Right cardiac atrium (tissue), 5 donors: ENCODE measurements around the gene ZC3H8. TPM values are rescaled to one million over a fixed set of nuclear protein-coding genes. Genes with fewer than 3 reads are reported as not detected.
"Not testable (repeated sequence)": the region's sequence is repeated elsewhere in the genome, so short reads cannot be mapped to it uniquely, and the experiment has no call there.

Source experiments
- ATAC-seq, 2 donors: fragments of 200-7000 bp; cut with Tn5 transposase; one replicate each; pipeline versions ENCODE4 v1.8.0 to v1.9.1; 2020; ENCODE audit warnings: moderate library complexity in 2 of 2, mild to moderate bottlenecking in 1 of 2
- DNase-seq, 3 donors: peaks; one replicate each; pipeline ENCODE4 v3.0.0-alpha.2; 2020
- H3K27ac ChIP-seq: one replicate; pipeline ENCODE4 v1.5.1; 2013; ENCODE audit warnings: mild to moderate bottlenecking, low read length, control low read depth, moderate library complexity
- H3K27me3 ChIP-seq: one replicate; pipeline ENCODE4 v1.6.1; 2013; ENCODE audit not compliant: control insufficient read depth, insufficient read depth
- H3K4me1 ChIP-seq: one replicate; pipeline ENCODE4 v1.6.1; 2013; ENCODE audit warnings: low read length; ENCODE audit not compliant: control insufficient read depth, insufficient read depth
- H3K4me3 ChIP-seq: one replicate; pipeline ENCODE4 v1.5.1; 2013; ENCODE audit warnings: low read length, control low read depth
- H3K9me3 ChIP-seq: one replicate; pipeline ENCODE4 v1.6.1; 2013; ENCODE audit warnings: low read length; ENCODE audit not compliant: control insufficient read depth
- WGBS: extraction: QIAGEN DNeasy Blood & Tissue Kit; methylation state at CpG from one replicate; pipeline ENCODE4 v1.1.7; 2013; 5-methylcytosine and 5-hydroxymethylcytosine counted together
- intact Hi-C, 4 donors: fragments of 100-400 bp; cut with DNase I; formaldehyde crosslinking; loops; one replicate each; pipeline versions ENCODE4 v1.11.0 to v1.14.0; 2022 to 2023
- long read RNA-seq, 4 donors: library from polyadenylated mRNA; unstranded; transcript quantifications; one replicate each; pipeline ENCODE4 v2.0.0, GENCODE V29; 2020 to 2021
- polyA plus RNA-seq: library from polyadenylated mRNA; stranded (reverse); fragments of 200-250 nt; gene quantifications from one replicate; pipeline ENCODE4 v1.2.3, GENCODE V29; 2013
- total RNA-seq, 4 donors: library from RNA; stranded (reverse); fragmentation: NEBNext Ultra II Directional; extraction: Animal tissue kit (Norgen Biotek cat#: 25700); gene quantifications; one replicate each; pipeline ENCODE4 v1.2.1, GENCODE V29; 2021
- donor health status: healthy with polysubstance abuse.
- donor health status: DM: no; HTN: yes; CAD: no.
- donor health status: DM: no; HTN: no; CAD: no.
- donor health status: DM: no; HTN: yes; CAD: no; lungs with severe emphysema.
- donor health status: DM: yes; HTN: yes; CAD: no.

The ZC3H8 gene
- total RNA-seq: 10 to 100 TPM in 3 of 4 donors, 1 to 10 TPM in 1; 6.0 to 17.2 (median 12.1) TPM
- 6.9 TPM for polyA plus RNA-seq
- long read RNA-seq, donor 1, transcript ZC3H8-201 (9 exons, 1,601 nt): major isoform, 13 of 21 reads
- long read RNA-seq, donor 1, partial matches to known transcripts: 6 of 21 reads
- long read RNA-seq, donor 1, other reads (novel, unspliced or antisense): 1 of 21 reads
- long read RNA-seq, donor 2, transcript ZC3H8-201 (9 exons, 1,601 nt): major isoform, 8 of 9 reads
- long read RNA-seq, donor 2, partial matches to known transcripts: 1 of 9 reads
- long read RNA-seq, donor 2, other reads (novel, unspliced or antisense): 0 of 9 reads
- long read RNA-seq, donor 3, transcript ZC3H8-201 (9 exons, 1,601 nt): major isoform, 6 of 8 reads
- long read RNA-seq, donor 3, partial matches to known transcripts: 0 of 8 reads
- long read RNA-seq, donor 3, other reads (novel, unspliced or antisense): 2 of 8 reads
- long read RNA-seq, donor 4, transcript ZC3H8-201 (9 exons, 1,601 nt): major isoform, 9 of 10 reads
- long read RNA-seq, donor 4, partial matches to known transcripts: 0 of 10 reads
- long read RNA-seq, donor 4, other reads (novel, unspliced or antisense): 1 of 10 reads

- H3K27me3 ChIP-seq: no peaks in the 10 kb centered on the region
- peak; percentile 99 for ATAC-seq
- intact Hi-C loops: loop anchor here in 1 of 4 donors (10.0 kb wide), 1 partner anchor 130 kb away; no protein-coding TSS in a partner anchor
- H3K4me1 ChIP-seq: no peaks in the 10 kb centered on the region
- H3K9me3 ChIP-seq: no peaks in the 10 kb centered on the region
- DNase-seq: peak; percentile 95 to 98 (median 98)
- peak within 1 kb of the TSS; percentile 57 for H3K27ac ChIP-seq
- WGBS: under 1% methylated on average over 68 of the region's 68 CpGs
- H3K4me3 ChIP-seq: peak within 1 kb of the TSS; percentile 58
Observed at GRCh38 chr2:112254466-112255240, at the start of gene ZC3H8. Gene ZC3H8, minus strand, starts transcription at chr2:112255042. Its CDS starts 61 bp downstream, at chr2:112254981.

GRCh38 chr2:112304298-112304941 lies 49.6 kb upstream of the ZC3H8 start:
- ATAC-seq: peak in 1 of 2 donors; percentile 60
- no peak overlapping the region for H3K4me3 ChIP-seq
- no peak for DNase-seq
- intact Hi-C loops: no loop called here
- H3K27me3 ChIP-seq: no peaks in the 10 kb centered on the region
- H3K4me1 ChIP-seq: peaks cover 2% of the 10 kb centered on the region
- peak overlapping the region; percentile 13 for H3K27ac ChIP-seq
- no peaks in the 10 kb centered on the region for H3K9me3 ChIP-seq
- 56% methylated on average over 2 of the region's 2 CpGs for WGBS

- intact Hi-C loops: no loop called here
- H3K4me1 ChIP-seq: peaks cover 2% of the 10 kb centered on the region
- no peak overlapping the region for H3K4me3 ChIP-seq
- no peaks in the 10 kb centered on the region for H3K9me3 ChIP-seq
- DNase-seq (no peak), ATAC-seq (no peak)
- H3K27me3 ChIP-seq: no peaks in the 10 kb centered on the region
- no peak overlapping the region for H3K27ac ChIP-seq
Observed at GRCh38 chr2:112301973-112302372, 47.1 kb upstream of the ZC3H8 start.

GRCh38 chr2:112301171-112301584 lies 46.3 kb upstream of the ZC3H8 start:
- peak overlapping the region; percentile 13 for H3K27ac ChIP-seq
- ATAC-seq (peak; percentile 69 to 71), DNase-seq (no peak)

GRCh38 chr2:112296407-112296806 lies 41.6 kb upstream of the ZC3H8 start:
- Histone ChIP-seq H3K4me3 (no peak overlapping the region), H3K27me3 (no peaks in the 10 kb centered on the region), H3K4me1 (peaks cover 2% of the 10 kb centered on the region), H3K27ac (no peak overlapping the region), H3K9me3 (no peaks in the 10 kb centered on the region)
- no peak for ATAC-seq
- WGBS: 86% methylated on average over 2 of the region's 2 CpGs
- no peak for DNase-seq
- intact Hi-C loops: no loop called here

More at GRCh38 chr2:112301171-112301584, 46.3 kb upstream of the ZC3H8 start:
- Histone ChIP-seq H3K4me1 (peaks cover 2% of the 10 kb centered on the region), H3K27me3 (no peaks in the 10 kb centered on the region), H3K4me3 (no peak overlapping the region), H3K9me3 (no peaks in the 10 kb centered on the region)
- intact Hi-C loops: no loop called here

GRCh38 chr2:112295407-112296078 lies 40.7 kb upstream of the ZC3H8 start:
- H3K27me3 ChIP-seq: no peaks in the 10 kb centered on the region
- DNase-seq (no peak), ATAC-seq (no peak)
- H3K4me1 ChIP-seq: no peaks in the 10 kb centered on the region
- intact Hi-C loops: no loop called here
- H3K4me3 ChIP-seq: no peak overlapping the region
- no peak overlapping the region for H3K27ac ChIP-seq
- 72% methylated on average over 5 of the region's 5 CpGs for WGBS
- no peaks in the 10 kb centered on the region for H3K9me3 ChIP-seq

- Histone ChIP-seq H3K9me3 (no peaks in the 10 kb centered on the region), H3K4me3 (no peak overlapping the region), H3K27ac (no peak overlapping the region), H3K27me3 (no peaks in the 10 kb centered on the region), H3K4me1 (peaks cover 1% of the 10 kb centered on the region)
- ATAC-seq: peak in 1 of 2 donors; percentile 47
- WGBS: 74% methylated on average over 8 of the region's 8 CpGs
- intact Hi-C loops: no loop called here
- no peak for DNase-seq
Observed at GRCh38 chr2:112293636-112294401, 39.0 kb upstream of the ZC3H8 start.

- no peak overlapping the region for H3K4me3 ChIP-seq
- intact Hi-C loops: no loop called here
- H3K27me3 ChIP-seq: no peaks in the 10 kb centered on the region
- DNase-seq: no peak
- peaks cover 1% of the 10 kb centered on the region for H3K4me1 ChIP-seq
- no peaks in the 10 kb centered on the region for H3K9me3 ChIP-seq
- no peak overlapping the region for H3K27ac ChIP-seq
- 52% methylated on average over 1 of the region's 1 CpG for WGBS
- no peak for ATAC-seq
Observed at GRCh38 chr2:112290648-112291047, 35.8 kb upstream of the ZC3H8 start.

GRCh38 chr2:112290088-112290487 lies 35.2 kb upstream of the ZC3H8 start:
- Histone ChIP-seq H3K27ac (no peak overlapping the region), H3K27me3 (no peaks in the 10 kb centered on the region), H3K4me3 (no peak overlapping the region), H3K9me3 (no peaks in the 10 kb centered on the region), H3K4me1 (peaks cover 1% of the 10 kb centered on the region)
- ATAC-seq: no peak
- WGBS: 82% methylated on average over 3 of the region's 3 CpGs
- intact Hi-C loops: no loop called here
- no peak for DNase-seq

GRCh38 chr2:112283535-112283934 lies 28.7 kb upstream of the ZC3H8 start:
- ATAC-seq, H3K4me3 ChIP-seq, H3K27me3 ChIP-seq, H3K4me1 ChIP-seq, H3K9me3 ChIP-seq, intact Hi-C loops, H3K27ac ChIP-seq, DNase-seq: not testable (repeated sequence)
- 70% methylated on average over 2 of the region's 2 CpGs for WGBS
